ENCODE results near the gene CLEC18B. TPM values are rescaled to one million over a fixed set of nuclear protein-coding genes. Genes with fewer than 3 reads are reported as not detected.
"Not testable (repeated sequence)": the region's sequence is repeated elsewhere in the genome, so short reads cannot be mapped to it uniquely, and the experiment has no call there.

Gene CLEC18B
- total RNA-seq, 1 experiment from 2014 or later: not detected

GRCh38 chr16:74407362-74407705, 13.9 kb downstream of the CLEC18B start:
- not testable (repeated sequence) for DNase-seq (ENCODE audit: low read depth)

GRCh38 chr16:74406600-74407361, 14.5 kb downstream of the CLEC18B start:
- DNase-seq (ENCODE audit: low read depth): not testable (repeated sequence)

GRCh38 chr16:74404148-74404933, 16.9 kb downstream of the CLEC18B start:
- DNase-seq (ENCODE audit: low read depth): not testable (repeated sequence)

DNA sequence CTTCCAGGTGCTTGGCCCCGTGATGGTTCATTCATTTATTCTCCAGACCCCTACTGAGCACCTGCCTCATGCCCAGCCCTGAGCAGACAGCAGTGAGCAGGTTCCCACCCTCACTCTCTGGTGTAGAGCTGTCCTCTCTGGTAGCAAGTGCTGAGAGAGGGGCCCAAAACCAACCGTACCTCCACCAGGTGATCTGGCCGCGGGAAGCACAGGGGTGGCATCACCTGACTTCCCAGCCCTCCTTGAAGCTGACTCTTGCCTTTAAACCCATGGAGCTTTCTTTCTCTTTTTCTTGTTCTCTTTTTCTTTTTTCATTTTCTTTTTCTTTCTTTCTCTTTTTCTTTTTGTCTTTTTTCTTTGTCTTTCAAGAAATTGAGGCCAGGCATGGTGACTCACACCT, 21.0 kb downstream of the CLEC18B start:
- not testable (repeated sequence) for DNase-seq (ENCODE audit: low read depth)

DNA sequence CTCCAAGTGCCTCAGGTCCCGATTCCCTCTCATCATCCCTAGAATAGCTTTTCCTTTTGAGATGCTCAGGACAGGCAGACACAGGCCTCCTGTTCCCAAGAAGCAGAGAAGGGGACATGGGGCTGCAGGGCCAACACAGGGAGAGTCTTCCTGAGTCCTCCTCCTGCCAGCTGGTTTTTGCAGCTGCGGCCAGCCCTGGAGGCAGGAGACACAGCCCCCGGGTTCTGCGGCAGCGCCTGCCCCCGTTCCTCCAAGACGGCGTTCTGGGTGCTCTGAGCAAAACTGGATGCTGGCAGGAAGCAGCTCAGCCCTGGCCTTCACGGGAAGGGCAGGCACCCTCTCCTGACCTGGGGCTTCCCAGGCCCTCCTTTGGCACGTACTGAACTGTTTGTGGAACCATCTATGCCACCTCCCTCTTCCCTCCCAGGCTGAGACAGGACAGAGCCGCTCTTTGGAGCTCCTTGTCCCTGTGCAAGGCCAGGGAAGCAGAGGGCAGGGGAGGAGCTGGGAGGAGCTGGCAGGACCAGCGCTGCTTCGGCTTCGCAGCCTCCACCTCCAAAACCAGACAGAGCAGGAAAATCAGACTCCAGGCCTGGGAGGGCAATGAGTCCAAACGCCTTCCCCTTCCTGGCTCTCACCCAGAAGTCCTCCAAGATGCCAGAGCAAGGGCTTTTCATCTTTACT, 22.9 kb downstream of the CLEC18B start:
- DNase-seq (ENCODE audit: low read depth): not testable (repeated sequence)

GRCh38 chr16:74396521-74397017, 24.7 kb downstream of the CLEC18B start:
- not testable (repeated sequence) for DNase-seq (ENCODE audit: low read depth)

- not testable (repeated sequence) for DNase-seq (ENCODE audit: low read depth)
These were observed 26.7 kb downstream of the CLEC18B start for GRCh38 chr16:74394604-74395003.

GRCh38 chr16:74394131-74394530, 27.1 kb downstream of the CLEC18B start:
- DNase-seq (ENCODE audit: low read depth): not testable (repeated sequence)

DNA sequence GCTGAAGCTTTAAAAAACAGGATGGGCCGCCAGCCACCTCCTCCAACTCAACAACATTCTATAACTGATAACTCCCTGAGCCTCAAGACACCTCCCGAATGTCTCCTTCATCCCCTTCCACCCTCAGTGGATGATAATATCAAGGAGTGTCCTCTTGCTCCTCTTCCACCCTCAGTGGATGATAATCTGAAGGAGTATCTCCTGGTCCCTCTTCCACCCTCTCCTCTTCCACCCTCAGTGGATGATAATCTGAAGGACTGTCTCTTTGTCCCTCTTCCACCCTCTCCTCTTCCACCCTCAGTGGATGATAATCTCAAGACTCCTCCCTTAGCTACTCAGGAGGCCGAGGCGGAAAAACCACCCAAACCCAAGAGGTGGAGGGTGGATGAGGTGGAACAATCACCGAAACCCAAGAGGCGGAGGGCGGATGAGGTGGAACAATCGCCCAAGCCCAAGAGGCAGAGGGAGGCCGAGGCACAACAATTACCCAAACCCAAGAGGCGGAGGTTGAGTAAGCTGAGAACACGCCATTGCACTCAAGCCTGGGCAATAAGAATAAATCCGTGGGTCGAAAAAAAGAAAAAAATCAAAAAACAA, 29.7 kb downstream of the CLEC18B start:
- DNase-seq (ENCODE audit: low read depth): not testable (repeated sequence)

DNA sequence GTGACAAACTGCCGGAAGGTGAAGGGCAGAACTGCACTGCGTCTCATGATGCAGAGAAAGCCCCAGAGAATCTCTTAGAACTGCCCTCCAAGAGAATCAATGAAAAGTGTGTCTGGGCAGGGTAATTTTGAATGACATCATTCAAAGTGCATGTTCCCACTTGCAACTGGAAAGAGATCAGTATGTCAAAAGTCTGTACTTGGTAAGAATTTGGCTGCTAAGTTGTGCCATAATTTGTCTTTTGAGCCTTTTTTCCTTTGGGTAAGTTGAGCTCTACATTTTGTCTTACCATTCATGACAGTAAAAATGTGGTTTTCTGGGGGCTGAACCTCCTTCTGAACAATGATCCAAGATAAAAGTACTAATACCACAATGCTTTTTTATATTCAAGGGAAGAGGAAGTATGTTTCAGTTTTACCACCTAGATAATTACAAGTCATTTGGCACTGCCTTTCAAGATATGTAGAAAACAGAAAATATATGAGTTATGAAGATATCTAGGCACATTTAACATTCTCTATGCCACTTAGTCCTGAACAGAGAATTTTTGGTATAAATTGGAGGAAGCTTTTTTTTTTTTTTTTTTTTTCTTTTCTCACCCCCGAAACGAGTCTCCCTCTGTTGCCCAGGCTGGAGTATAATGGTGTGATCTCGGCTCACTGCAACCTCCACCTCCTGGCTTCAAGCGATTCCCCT, 38.8 kb downstream of the CLEC18B start:
- DNase-seq (ENCODE audit: low read depth): not testable (repeated sequence)

DNA sequence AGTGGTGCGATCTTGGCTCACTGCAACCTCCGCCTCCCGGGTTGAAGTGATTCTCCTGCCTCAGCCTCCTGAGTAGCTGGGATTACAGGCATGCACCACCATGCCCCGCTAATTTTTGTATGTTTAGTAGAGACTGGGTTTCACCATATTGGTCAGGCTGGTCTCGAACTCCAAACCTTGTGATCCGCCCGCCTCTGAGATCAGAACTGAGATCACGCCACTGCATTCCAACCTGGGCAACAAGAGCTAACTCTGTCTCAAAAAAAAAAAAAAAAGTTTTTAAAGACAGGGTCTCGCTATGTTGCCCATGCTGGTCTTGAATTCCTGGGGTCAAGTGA, 47.5 kb downstream of the CLEC18B start:
- not testable (repeated sequence) for DNase-seq (ENCODE audit: low read depth)

DNA sequence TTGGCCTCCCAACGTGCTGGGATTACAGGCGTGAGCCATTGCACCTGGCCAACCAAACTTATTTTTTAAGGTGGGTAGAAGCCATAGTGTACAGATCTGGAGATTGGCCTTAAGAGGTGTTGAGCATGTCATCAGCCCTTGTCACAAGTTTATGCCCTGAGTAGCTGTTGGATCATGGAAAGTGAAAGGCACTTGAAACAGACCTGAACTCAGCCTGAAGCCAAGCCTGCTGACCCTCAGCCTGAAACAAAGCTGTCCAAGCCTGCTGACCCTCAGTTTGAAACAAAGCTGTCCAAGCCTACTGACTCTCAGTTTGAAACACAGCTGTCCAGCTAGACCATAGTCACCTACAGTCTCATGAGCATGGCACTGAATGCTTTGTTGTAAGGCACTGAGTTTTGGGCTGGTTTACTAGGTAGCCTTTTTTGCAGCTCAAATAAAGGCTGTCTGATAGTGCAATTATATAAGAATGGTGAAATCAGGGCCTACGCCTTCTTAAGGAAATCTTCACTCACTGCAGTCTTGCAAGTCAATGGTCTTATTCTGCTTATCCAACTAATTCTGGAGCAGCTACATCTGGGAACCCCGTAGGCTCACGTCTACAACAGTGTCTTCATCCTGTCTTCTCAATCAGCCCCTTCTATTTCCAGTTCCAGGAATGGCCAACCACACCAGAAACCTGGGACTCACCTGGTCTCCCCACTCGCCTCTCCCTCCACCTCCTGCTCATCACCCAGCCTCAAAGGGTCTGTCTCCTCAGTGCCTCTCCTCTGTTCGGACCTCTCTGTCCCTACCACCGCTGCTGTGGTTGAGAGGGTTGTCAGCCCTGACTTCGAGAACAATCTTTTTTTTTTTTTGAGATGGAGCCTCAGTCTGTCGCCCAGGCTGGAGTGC, 48.1 kb downstream of the CLEC18B start:
- DNase-seq (ENCODE audit: low read depth): no peak

DNA sequence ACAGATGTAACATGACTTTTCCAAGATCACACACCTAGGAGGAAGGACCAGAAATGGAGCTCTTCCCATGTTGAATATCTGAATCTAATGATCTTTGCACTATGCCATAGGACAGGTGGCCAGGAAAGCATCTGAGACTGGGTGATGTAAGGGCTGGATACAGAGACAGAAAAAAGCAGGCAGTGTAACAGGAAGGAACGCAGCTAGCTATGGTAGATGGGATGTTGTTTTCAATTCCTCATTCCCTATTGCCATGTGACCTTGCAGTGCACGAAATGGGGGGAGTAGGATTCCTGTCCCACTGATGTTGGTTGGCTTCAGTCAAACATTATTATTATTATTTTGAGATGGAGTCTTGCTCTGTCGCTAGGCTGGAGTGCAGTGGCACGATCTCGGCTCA, 48.9 kb downstream of the CLEC18B start:
- DNase-seq (ENCODE audit: low read depth): no peak

- DNase-seq (ENCODE audit: low read depth): not testable (repeated sequence)
These were observed 50.7 kb downstream of the CLEC18B start for GRCh38 chr16:74370338-74371135.

DNA sequence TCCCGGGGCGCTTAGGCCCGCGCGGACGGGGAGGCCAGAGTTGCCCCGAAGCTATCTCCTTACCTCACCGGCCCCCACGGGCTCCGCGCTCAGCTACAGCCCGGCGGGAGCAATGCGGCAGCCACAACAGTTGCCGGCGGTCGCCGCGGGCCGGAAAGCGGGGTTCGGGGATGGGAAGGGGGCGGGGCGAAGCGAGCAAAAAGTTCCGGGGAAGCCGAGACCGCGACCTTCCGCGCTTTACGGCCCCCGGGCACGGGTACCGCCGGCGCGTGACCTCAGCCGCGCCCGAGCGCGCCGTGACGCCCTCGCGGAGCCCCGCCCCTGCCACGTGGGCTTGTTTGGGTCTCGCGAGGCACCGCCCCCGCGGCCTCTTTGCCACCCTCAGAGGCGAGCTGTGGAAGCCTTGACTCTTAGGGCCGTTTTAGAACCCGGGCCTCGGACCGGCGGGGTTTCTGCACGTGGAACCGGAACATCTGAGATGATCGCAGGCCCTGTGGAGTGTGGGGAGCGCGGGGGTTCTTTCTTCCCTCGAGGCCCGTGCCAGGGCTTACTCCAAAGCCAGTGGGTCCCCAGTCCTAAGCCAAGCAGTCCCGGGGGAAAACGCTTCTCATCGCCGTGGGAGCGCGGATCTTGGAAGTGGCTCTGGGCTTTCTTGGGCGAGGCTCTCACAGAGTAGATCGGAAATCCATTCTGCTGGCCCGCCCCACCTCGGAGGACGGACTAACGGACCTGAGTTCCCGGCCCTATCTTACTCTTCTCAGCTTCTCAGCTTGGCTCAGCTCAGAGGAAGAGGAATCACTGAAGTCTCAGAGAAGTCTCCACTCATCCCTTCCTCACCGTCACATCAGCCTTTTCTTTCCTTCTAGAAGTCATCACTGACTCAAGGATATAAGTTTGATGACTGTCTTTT, 53.0 kb downstream of the CLEC18B start:
- peak; percentile 92 for DNase-seq (ENCODE audit: low read depth)

- DNase-seq (ENCODE audit: low read depth): peak; percentile 20
These were observed 53.7 kb downstream of the CLEC18B start for GRCh38 chr16:74367469-74368001.

- DNase-seq (ENCODE audit: low read depth): not testable (repeated sequence)
These were observed 59.4 kb downstream of the CLEC18B start for GRCh38 chr16:74361646-74362610.

Measured in LHCN-M2 (cell line).